NCI-H2171 (cell line): ENCODE data around the gene SIGLECL1.

ENCODE experiments used
- DNase-seq: peaks from one replicate; lab custom pipeline; 2025; lab: John Stamatoyannopoulos, UW

SIGLECL1 gene

DNA sequence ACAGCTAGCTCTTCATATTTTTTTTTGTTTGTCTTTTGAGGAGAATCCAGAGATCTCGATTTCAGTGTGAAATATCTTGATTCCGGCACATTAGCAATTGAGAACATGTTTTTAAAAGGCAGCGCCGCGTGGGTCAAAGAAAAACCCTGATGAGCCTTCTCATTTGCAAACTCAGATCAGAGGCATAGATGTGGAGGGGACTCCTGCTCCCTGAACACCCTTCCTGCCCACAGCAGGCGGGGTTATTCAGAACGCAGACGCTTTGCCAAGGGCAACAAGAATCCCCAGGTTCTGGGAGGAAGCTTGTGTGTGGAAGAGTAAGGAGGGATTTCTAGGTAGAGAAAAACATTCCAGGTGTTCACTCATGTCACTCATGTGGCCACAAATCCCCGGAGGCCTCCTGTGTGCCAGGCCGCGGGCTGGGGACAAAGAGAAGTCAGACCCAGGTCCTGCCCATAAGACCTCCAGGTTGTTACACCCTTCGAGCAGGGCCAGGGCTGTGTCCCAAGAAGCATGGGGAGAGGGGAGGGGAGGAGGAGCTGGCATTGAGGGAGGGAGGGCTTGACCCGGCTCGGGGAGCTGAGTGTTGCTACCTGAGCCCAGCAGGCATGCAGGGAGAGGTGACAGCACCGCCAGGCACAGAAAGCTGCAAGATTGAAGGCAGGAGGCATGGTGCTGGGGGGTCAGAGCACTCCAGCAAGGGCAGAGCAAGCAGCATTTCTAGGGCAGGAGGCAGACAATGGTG, 44.7 kb downstream of the SIGLECL1 start:
- DNase-seq: no peak

GRCh38 chr19:51296336-51297093, 45.6 kb downstream of the SIGLECL1 start:
- no peak for DNase-seq

DNA sequence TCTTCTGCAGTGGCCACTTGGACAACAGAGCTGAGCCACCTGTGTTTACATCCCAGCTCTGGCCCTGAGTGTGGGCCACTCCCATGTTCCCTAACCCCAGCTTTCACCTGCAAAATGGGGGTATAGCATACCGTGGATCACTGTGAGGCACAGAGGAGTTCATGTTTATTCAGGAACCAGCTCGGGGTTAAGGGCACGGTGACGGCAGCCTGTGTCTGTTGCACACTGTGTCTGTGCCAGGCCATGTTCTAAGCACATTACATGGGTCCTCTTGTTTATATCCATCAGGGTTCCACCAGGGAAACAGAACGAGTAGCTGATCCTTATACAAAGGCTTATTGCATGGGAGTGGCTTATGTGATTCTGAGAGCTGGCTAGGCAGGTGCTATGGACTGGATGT, 46.5 kb downstream of the SIGLECL1 start:
- DNase-seq: no peak

DNA sequence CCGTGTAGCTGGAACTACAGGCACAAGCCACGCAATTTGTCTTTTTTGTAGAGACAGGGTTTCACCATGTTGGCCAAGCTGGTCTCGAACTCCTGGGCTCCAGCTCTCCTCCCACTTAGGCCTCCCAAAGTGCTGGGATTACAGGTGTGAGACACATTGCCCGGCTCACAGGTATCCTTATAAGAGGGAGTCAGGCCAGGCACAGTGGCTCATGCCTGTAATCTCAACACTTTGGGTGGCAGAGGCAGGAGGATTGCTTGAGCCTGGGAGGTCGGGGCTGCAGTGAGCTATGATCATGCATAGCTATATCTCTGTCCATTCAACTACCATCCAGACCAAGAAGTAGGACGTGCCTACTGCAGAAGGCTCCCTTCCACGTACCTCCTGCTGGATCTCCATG, 50.4 kb downstream of the SIGLECL1 start:
- DNase-seq: no peak

- DNase-seq: no peak
Observed at GRCh38 chr19:51305479-51305878, 54.6 kb downstream of the SIGLECL1 start.

DNA sequence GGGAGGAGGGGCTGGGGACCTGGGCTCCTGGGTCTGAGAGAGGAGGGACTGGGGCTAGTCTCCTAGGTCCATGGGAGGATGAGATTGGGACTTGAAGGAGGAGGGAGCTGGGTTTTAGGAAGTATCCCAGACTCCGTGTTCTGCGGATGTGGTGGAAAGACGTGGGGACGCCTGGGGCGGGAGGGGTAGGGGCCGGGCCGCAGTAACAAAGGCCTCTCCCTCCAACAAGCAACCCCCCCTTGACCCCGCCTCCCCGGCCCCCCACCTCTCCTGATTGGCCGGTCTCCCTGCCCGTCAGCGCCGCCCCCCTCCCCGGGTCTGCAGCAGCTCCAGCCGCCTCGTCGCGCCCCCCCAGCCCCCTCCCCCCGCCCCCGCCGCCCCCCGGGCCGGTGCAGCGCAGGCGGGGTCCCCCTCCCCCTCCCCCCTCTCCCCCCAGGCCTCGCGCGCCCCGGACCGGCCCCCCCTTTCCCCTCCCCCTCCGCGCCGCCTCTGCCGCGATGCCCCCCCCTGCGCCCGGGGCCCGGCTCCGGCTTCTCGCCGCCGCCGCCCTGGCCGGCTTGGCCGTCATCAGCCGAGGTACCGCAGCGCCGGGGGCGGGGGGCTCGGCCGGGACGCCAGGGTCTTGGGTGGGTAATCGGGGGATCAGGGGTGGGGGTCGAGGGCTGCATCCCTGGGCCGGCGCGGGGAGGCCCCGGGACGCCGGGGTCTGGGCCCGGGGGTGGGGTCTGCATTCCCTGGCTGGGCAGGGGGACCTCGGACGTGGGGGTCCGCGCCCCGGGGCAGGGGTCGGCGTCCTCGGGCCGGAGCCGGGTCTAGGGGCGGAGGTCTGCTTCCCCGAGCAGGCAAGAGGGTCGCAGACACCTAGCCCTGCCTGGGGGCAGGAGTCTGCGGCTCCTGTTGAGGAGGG, 60.7 kb downstream of the SIGLECL1 start, which contains the start of gene IGLON5:
TSS of gene IGLON5 (plus strand) at position 294 of the 907 bp plus-strand sequence. CDS start at position 498, 204 bp downstream.
- no peak for DNase-seq

GRCh38 chr19:51316688-51317087, 65.8 kb downstream of the SIGLECL1 start:
- no peak for DNase-seq

GRCh38 chr19:51317376-51317775, 66.5 kb downstream of the SIGLECL1 start:
- DNase-seq: no peak

DNA sequence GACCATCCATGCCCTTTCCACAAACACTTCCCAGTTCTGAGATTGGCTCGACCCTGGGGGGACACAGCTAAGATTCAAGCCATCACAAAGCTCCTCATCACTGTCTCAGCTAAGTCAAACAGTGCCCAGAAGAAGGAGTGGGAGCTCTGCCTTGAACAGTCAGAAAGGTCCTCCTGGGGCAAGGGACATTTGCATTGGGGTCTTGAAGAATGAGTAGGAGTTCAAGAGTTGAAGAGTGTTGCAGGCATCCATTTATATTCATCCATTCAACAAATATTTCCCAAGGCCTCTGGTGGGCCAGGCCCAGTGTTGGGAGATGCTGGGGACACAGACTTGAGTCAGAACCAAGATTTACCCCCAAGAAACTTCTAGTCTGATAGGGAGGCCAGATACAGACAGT, 67.1 kb downstream of the SIGLECL1 start:
- no peak for DNase-seq
